Activated T-helper 2 cell treated with anti-CD3 and anti-CD28 coated beads, Interferon-gamma antibody, Interleukin-2, Interleukin-4, amounts not matched to agents 10 μg/mL and 5 μg/mL and 100 μg/mL, durations not matched to agents 14 hours and 24 hours and 36 hours (primary cell): ENCODE data around the gene SULF2. TPM values are rescaled to one million over a fixed set of nuclear protein-coding genes. Genes with fewer than 3 reads are reported as not detected.

Source experiments
- DNase-seq: peaks from one replicate; pipeline ENCODE4 v3.0.0; 2021; ENCODE audit warnings: low spot score
- H3K27ac Mint-ChIP-seq: one replicate; pipeline ENCODE4 v1.8.0; 2021; ENCODE audit warnings: mixed read lengths
- H3K27me3 Mint-ChIP-seq: one replicate; pipeline ENCODE4 v1.8.0; 2021; ENCODE audit warnings: low read depth, mixed read lengths
- H3K36me3 Mint-ChIP-seq: one replicate; pipeline ENCODE4 v1.8.0; 2021; ENCODE audit warnings: low read depth, mixed read lengths
- H3K4me1 Mint-ChIP-seq: one replicate; pipeline ENCODE4 v1.8.0; 2021; ENCODE audit warnings: low read depth, mixed read lengths
- H3K4me3 Mint-ChIP-seq: one replicate; pipeline ENCODE4 v1.8.0; 2021; ENCODE audit warnings: low read depth, mild to moderate bottlenecking, moderate library complexity, mixed read lengths
- H3K9me3 Mint-ChIP-seq: one replicate; pipeline ENCODE4 v1.8.0; 2021; ENCODE audit warnings: mixed read lengths
- intact Hi-C: fragments of 100-400 bp; cut with micrococcal nuclease; formaldehyde crosslinking; loops from one replicate; pipeline ENCODE4 v1.15.1; 2023
- total RNA-seq: library from RNA; stranded (reverse); gene quantifications from 2 replicates; pipeline ENCODE4 v1.2.3, GENCODE V29; 2022

Gene SULF2
- total RNA-seq, 1 donor from 2014 or later, result 0.48 TPM

- DNase-seq, result no peak
- Mint-ChIP-seq H3K9me3 (no peaks in the 10 kb centered on the region), H3K36me3 (peaks cover 6% of the 10 kb centered on the region), H3K27me3 (no peaks in the 10 kb centered on the region), H3K4me1 (peaks cover 44% of the 10 kb centered on the region), H3K4me3 (peak overlapping the region; percentile 86), H3K27ac (peak overlapping the region; percentile 98)
- intact Hi-C loops, result loop anchor here (2.0 kb wide), 1 partner anchor 893 kb away; no protein-coding TSS in a partner anchor
These were observed 57.3 kb downstream of the SULF2 start for GRCh38 chr20:47727909-47728361.

GRCh38 chr20:47727170-47727880 is 58.0 kb downstream of the SULF2 start:
- peak; percentile 83 for DNase-seq
- intact Hi-C loops, result loop anchor here (2.0 kb wide), 1 partner anchor 893 kb away; no protein-coding TSS in a partner anchor
- Mint-ChIP-seq H3K36me3 (peaks cover 6% of the 10 kb centered on the region), H3K9me3 (no peaks in the 10 kb centered on the region), H3K27me3 (no peaks in the 10 kb centered on the region), H3K4me1 (peaks cover 44% of the 10 kb centered on the region), H3K4me3 (peak overlapping the region; percentile 86), H3K27ac (peak overlapping the region; percentile 98)

- DNase-seq, result no peak
- intact Hi-C loops, result loop anchor here (2.0 kb wide), 1 partner anchor 894 kb away; no protein-coding TSS in a partner anchor
- Mint-ChIP-seq H3K4me1 (peaks cover 44% of the 10 kb centered on the region), H3K9me3 (no peaks in the 10 kb centered on the region), H3K4me3 (peak overlapping the region; percentile 17), H3K27ac (peak overlapping the region; percentile 98), H3K27me3 (peaks cover under 1% of the 10 kb centered on the region), H3K36me3 (peaks cover 6% of the 10 kb centered on the region)
These were observed 58.6 kb downstream of the SULF2 start for GRCh38 chr20:47726632-47727031.

- H3K27ac Mint-ChIP-seq, result peak overlapping the region; percentile 12
- intact Hi-C loops, result no loop called here
- peak; percentile 81 for DNase-seq
- no peaks in the 10 kb centered on the region for H3K9me3 Mint-ChIP-seq
- H3K36me3 Mint-ChIP-seq, result peaks cover 6% of the 10 kb centered on the region
- H3K27me3 Mint-ChIP-seq, result peaks cover 1% of the 10 kb centered on the region
- H3K4me1 Mint-ChIP-seq, result peaks cover 44% of the 10 kb centered on the region
- no peak overlapping the region for H3K4me3 Mint-ChIP-seq
These were observed 59.9 kb downstream of the SULF2 start for GRCh38 chr20:47725248-47725973.

- intact Hi-C loops, result no loop called here
- peaks cover 6% of the 10 kb centered on the region for H3K36me3 Mint-ChIP-seq
- no peak overlapping the region for H3K4me3 Mint-ChIP-seq
- peaks cover 44% of the 10 kb centered on the region for H3K4me1 Mint-ChIP-seq
- no peaks in the 10 kb centered on the region for H3K9me3 Mint-ChIP-seq
- no peak for DNase-seq
- peaks cover 1% of the 10 kb centered on the region for H3K27me3 Mint-ChIP-seq
- H3K27ac Mint-ChIP-seq, result no peak overlapping the region
These were observed 60.4 kb downstream of the SULF2 start for GRCh38 chr20:47724910-47725247.

GRCh38 chr20:47724396-47724795 is 60.9 kb downstream of the SULF2 start:
- peaks cover 6% of the 10 kb centered on the region for H3K36me3 Mint-ChIP-seq
- intact Hi-C loops, result no loop called here
- no peak for DNase-seq
- no peak overlapping the region for H3K27ac Mint-ChIP-seq
- H3K27me3 Mint-ChIP-seq, result peaks cover 1% of the 10 kb centered on the region
- no peak overlapping the region for H3K4me3 Mint-ChIP-seq
- no peaks in the 10 kb centered on the region for H3K9me3 Mint-ChIP-seq
- peaks cover 41% of the 10 kb centered on the region for H3K4me1 Mint-ChIP-seq

- H3K9me3 Mint-ChIP-seq, result no peaks in the 10 kb centered on the region
- H3K27ac Mint-ChIP-seq, result no peak overlapping the region
These were observed 62.0 kb downstream of the SULF2 start for GRCh38 chr20:47723322-47723721.

GRCh38 chr20:47720636-47721427 is 64.4 kb downstream of the SULF2 start:
- Mint-ChIP-seq H3K27ac (no peak overlapping the region), H3K27me3 (peaks cover 3% of the 10 kb centered on the region), H3K36me3 (no peaks in the 10 kb centered on the region), H3K4me1 (peaks cover 12% of the 10 kb centered on the region), H3K4me3 (no peak overlapping the region), H3K9me3 (no peaks in the 10 kb centered on the region)
- intact Hi-C loops, result no loop called here
- DNase-seq, result no peak

More at GRCh38 chr20:47723322-47723721, 62.0 kb downstream of the SULF2 start:
- intact Hi-C loops, result no loop called here
- H3K36me3 Mint-ChIP-seq, result peaks cover 6% of the 10 kb centered on the region
- peaks cover 33% of the 10 kb centered on the region for H3K4me1 Mint-ChIP-seq
- H3K4me3 Mint-ChIP-seq, result no peak overlapping the region
- peaks cover 3% of the 10 kb centered on the region for H3K27me3 Mint-ChIP-seq
- DNase-seq, result no peak

GRCh38 chr20:47719625-47720024 is 65.7 kb downstream of the SULF2 start:
- Mint-ChIP-seq H3K27ac (no peak overlapping the region), H3K4me1 (peaks cover 2% of the 10 kb centered on the region), H3K27me3 (peaks cover 3% of the 10 kb centered on the region), H3K9me3 (no peaks in the 10 kb centered on the region), H3K4me3 (no peak overlapping the region), H3K36me3 (no peaks in the 10 kb centered on the region)
- intact Hi-C loops, result no loop called here
- DNase-seq, result no peak

- Mint-ChIP-seq H3K9me3 (no peaks in the 10 kb centered on the region), H3K4me1 (no peaks in the 10 kb centered on the region), H3K27ac (no peak overlapping the region), H3K27me3 (peaks cover 5% of the 10 kb centered on the region), H3K36me3 (no peaks in the 10 kb centered on the region), H3K4me3 (no peak overlapping the region)
- intact Hi-C loops, result no loop called here
- no peak for DNase-seq
These were observed 66.1 kb downstream of the SULF2 start for GRCh38 chr20:47719211-47719610.

GRCh38 chr20:47718398-47718797 is 66.9 kb downstream of the SULF2 start:
- Mint-ChIP-seq H3K4me3 (no peak overlapping the region), H3K27ac (no peak overlapping the region), H3K27me3 (peaks cover 6% of the 10 kb centered on the region), H3K4me1 (no peaks in the 10 kb centered on the region), H3K9me3 (no peaks in the 10 kb centered on the region), H3K36me3 (no peaks in the 10 kb centered on the region)
- DNase-seq, result no peak
- intact Hi-C loops, result no loop called here

GRCh38 chr20:47717421-47717820 is 67.9 kb downstream of the SULF2 start:
- H3K27me3 Mint-ChIP-seq, result peaks cover 6% of the 10 kb centered on the region
- no peaks in the 10 kb centered on the region for H3K4me1 Mint-ChIP-seq
- H3K27ac Mint-ChIP-seq, result no peak overlapping the region
- intact Hi-C loops, result no loop called here
- no peaks in the 10 kb centered on the region for H3K36me3 Mint-ChIP-seq
- DNase-seq, result no peak
- no peak overlapping the region for H3K4me3 Mint-ChIP-seq
- no peaks in the 10 kb centered on the region for H3K9me3 Mint-ChIP-seq
